ENCODE measurements around the gene SFXN3. TPM values are rescaled to one million over a fixed set of nuclear protein-coding genes. Genes with fewer than 3 reads are reported as not detected.
A peak's percentile ranks its signal among the peaks of the same experiment; 100 is the strongest.

The SFXN3 gene
- total and polyA plus RNA-seq, 11 donors = 11.7 to 37.4 (median 17.8) TPM

- no peak for DNase-seq
- Histone ChIP-seq H3K4me1 (peaks cover 0 to 37% (median 23%) of the 10 kb centered on the region in 12 donors), H3K4me3 (no peak overlapping the region), H3K36me3 (no peaks in the 10 kb centered on the region), H3K9me3 (no peaks in the 10 kb centered on the region), H3K27ac (no peak overlapping the region), H3K27me3 (peaks cover 0 to 17% (median 3%) of the 10 kb centered on the region in 9 donors)
- no peak for TF ChIP-seq POLR2A (IDR thresholded peaks at IDR 0.05)
- TF ChIP-seq, protein P1, sequence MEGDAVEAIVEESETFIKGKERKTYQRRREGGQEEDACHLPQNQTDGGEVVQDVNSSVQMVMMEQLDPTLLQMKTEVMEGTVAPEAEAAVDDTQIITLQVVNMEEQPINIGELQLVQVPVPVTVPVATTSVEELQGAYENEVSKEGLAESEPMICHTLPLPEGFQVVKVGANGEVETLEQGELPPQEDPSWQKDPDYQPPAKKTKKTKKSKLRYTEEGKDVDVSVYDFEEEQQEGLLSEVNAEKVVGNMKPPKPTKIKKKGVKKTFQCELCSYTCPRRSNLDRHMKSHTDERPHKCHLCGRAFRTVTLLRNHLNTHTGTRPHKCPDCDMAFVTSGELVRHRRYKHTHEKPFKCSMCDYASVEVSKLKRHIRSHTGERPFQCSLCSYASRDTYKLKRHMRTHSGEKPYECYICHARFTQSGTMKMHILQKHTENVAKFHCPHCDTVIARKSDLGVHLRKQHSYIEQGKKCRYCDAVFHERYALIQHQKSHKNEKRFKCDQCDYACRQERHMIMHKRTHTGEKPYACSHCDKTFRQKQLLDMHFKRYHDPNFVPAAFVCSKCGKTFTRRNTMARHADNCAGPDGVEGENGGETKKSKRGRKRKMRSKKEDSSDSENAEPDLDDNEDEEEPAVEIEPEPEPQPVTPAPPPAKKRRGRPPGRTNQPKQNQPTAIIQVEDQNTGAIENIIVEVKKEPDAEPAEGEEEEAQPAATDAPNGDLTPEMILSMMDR (IDR thresholded peaks at IDR 0.05) = no peak
- intact Hi-C loops (cut with DNase I) = no loop called here
- 58 to 71% (median 63%) methylated on average over 5 of the region's 5 CpGs for WGBS, 4 donors
- no peak for ATAC-seq
These were observed 14.2 kb upstream of the SFXN3 start for GRCh38 chr10:101016814-101017213.

GRCh38 chr10:101018118-101018599, 12.9 kb upstream of the SFXN3 start:
- H3K27me3 ChIP-seq = peaks cover 0 to 17% (median 3%) of the 10 kb centered on the region in 9 donors
- no peak for DNase-seq
- no peak overlapping the region for H3K4me3 ChIP-seq
- peak overlapping the region in 2 of 12 donors; percentile 44 to 45 for H3K27ac ChIP-seq
- intact Hi-C loops (cut with DNase I) = no loop called here
- WGBS, 4 donors = 53 to 67% (median 59%) methylated on average over 19 to 20 of the region's 20 CpGs
- no peaks in the 10 kb centered on the region for H3K36me3 ChIP-seq
- peaks cover 0 to 25% (median 11%) of the 10 kb centered on the region in 12 donors for H3K4me1 ChIP-seq
- TF ChIP-seq, protein P1 (IDR thresholded peaks at IDR 0.05) = no peak
- TF ChIP-seq POLR2A (IDR thresholded peaks at IDR 0.05) = no peak
- no peaks in the 10 kb centered on the region for H3K9me3 ChIP-seq
- ATAC-seq = peak in 1 of 4 donors; percentile 2

- Histone ChIP-seq H3K27ac (peak overlapping the region in 3 of 12 donors; percentile 8 to 45 (median 44)), H3K36me3 (no peaks in the 10 kb centered on the region), H3K4me3 (peak overlapping the region in 4 of 12 donors; percentile 0 to 25 (median 14)), H3K4me1 (peaks cover 0 to 19% (median 7%) of the 10 kb centered on the region in 12 donors), H3K9me3 (no peaks in the 10 kb centered on the region), H3K27me3 (peaks cover 0 to 17% (median 3%) of the 10 kb centered on the region in 9 donors)
- peak; percentile 76 to 92 (median 86) for DNase-seq
- 18 to 39% (median 20%) methylated on average over 22 to 45 of the region's 45 CpGs for WGBS, 4 donors
- ATAC-seq = peak; percentile 35 to 84 (median 73)
- intact Hi-C loops (cut with DNase I) = no loop called here
- TF ChIP-seq, protein P1 (IDR thresholded peaks at IDR 0.05) = peak; percentile 56 to 86 (median 72)
- TF ChIP-seq POLR2A (IDR thresholded peaks at IDR 0.05) = no peak
These were observed 12.2 kb upstream of the SFXN3 start for GRCh38 chr10:101018600-101019439.

DNA sequence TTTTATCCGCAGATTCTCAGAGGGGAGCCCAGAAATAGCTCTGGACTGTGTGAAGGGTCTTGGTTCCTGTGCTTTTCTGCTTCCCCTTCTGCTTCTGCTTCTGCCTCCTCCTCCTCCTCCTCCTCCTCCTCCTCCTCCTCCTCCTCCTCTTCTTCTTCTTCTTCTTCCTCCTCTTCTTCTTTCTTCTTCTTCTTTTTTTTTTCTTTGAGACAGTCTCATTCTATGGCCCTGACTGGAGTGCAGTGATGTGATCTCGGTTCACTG, 11.7 kb upstream of the SFXN3 start:
- TF ChIP-seq, protein P1 (IDR thresholded peaks at IDR 0.05) = no peak
- no peak for TF ChIP-seq POLR2A (IDR thresholded peaks at IDR 0.05)
- ATAC-seq = no peak
- no peak for DNase-seq
- intact Hi-C loops (cut with DNase I) = no loop called here
- WGBS, 4 donors = 41 to 50% (median 47%) methylated on average over 2 of the region's 2 CpGs
- Histone ChIP-seq H3K9me3 (no peaks in the 10 kb centered on the region), H3K27ac (no peak overlapping the region), H3K4me1 (peaks cover 0 to 15% (median 6%) of the 10 kb centered on the region in 12 donors), H3K36me3 (no peaks in the 10 kb centered on the region), H3K27me3 (peaks cover 0 to 17% (median 3%) of the 10 kb centered on the region in 9 donors), H3K4me3 (peak overlapping the region in 1 of 12 donors; percentile 25)

All from heart left ventricle (tissue), 16 donors.